Pons (tissue), 1 donor: ENCODE measurements around the gene GIMAP8.

Experiments used
- DNase-seq: peaks from one replicate; pipeline ENCODE4 v3.0.0-alpha.2; 2016; ENCODE audit warnings: low spot score

GIMAP8 gene

DNA sequence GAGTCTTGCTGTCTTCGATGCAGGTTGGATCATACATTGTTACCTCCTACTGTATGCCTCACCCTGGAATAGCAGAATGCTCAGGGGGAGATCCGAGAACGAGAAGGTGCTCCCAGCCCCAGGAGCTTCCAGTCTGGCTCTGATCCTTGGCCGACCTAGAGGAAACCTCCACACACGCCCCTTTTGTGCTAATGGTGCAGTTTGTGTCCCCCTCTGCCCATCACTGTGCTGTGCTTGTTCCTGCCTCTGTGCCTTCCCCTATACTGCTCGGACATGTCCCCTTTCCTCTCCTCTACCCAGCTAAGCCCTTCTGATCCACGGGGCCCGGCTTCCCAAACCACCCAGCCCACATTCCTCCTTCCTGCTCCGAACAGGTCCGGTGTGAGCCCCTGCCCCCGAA, 38.8 kb upstream of the GIMAP8 start:
- DNase-seq = no peak

DNA sequence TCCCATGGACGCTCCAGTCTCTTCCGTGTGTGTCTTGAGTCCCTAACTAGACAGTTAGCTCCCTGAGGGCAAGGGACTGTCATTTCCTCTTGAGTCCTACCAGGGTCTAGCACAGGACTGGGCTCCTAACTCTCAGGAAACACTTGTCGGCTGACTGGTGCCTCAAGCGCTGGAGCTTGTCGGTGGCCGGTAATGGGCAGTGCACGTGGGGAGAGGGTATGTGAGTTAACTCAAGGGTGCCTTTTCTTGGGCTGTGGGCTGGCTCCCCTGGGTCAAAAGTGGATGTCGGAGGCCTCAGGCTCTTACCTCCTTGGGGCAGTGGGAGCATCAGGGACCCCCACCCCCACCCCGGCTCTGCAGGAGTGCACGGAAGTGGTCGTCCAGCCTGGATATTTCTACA, 38.4 kb upstream of the GIMAP8 start:
- DNase-seq = no peak

DNA sequence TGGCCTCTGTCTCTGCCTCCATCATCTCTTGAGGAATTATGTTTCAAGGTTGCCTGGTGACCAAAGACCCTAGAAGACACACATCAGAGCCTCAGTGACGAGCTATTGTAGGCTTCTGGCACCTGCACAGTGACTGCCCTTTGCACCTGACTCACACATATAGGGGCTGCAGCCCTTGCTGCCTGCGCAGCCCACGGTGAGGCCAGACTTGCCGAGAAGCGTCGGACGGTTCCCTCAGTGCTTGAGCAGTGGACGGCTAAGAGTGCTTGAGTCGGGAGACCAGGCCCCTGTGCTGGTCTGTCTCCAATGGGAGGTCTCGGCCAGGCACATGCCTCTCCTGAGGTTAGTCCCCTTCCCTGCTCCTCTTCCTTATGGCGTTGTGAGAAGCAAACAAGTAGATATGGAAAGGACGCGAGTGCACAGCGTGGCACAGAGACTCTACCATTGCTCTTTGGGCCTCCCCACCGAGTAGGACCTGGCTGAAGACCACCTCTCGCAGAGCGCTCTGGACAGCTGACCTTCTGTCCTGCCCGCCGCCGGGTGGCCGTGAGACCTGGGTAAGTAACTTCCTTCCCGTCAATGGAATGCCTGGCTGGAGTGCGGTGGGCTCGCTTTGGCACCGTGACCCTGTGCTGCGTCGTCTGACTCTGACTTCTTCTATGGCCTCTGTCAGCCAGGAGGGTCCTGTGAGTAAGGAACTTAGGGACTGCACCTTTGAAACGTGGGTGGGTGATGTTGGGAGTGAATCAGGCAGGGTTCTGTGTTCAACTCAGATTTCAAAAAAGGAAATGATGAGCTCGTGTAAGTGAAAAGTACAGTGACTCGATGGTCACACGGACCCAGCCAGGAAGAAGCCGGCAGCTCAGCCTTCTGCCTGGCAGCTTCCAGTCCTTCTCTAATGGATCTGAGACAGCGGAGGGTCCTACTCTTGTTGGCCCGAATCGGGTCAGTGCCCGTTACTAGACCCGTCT, 37.6 kb upstream of the GIMAP8 start:
- no peak for DNase-seq

DNA sequence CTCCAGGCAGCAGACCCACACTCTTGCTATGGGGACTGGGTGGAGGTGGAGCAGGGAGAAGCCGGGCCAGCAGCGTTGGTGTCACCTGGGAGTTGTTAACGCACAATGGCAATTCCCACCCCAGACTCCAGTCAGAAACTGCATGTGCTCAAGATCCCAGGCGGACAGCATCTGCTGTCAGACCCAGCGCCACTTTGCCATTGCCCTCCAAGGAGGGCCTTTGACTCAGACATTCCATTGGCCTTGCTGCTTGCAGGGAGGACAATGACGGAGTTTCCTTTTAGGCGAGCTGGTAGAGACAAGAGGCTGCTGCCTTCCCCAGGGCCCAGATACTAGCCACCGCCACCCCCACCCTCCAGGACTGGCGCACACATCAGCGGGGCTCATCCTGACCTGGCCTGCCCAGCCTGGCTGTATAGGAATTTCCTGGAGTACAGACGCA, 36.8 kb upstream of the GIMAP8 start:
- no peak for DNase-seq

DNA sequence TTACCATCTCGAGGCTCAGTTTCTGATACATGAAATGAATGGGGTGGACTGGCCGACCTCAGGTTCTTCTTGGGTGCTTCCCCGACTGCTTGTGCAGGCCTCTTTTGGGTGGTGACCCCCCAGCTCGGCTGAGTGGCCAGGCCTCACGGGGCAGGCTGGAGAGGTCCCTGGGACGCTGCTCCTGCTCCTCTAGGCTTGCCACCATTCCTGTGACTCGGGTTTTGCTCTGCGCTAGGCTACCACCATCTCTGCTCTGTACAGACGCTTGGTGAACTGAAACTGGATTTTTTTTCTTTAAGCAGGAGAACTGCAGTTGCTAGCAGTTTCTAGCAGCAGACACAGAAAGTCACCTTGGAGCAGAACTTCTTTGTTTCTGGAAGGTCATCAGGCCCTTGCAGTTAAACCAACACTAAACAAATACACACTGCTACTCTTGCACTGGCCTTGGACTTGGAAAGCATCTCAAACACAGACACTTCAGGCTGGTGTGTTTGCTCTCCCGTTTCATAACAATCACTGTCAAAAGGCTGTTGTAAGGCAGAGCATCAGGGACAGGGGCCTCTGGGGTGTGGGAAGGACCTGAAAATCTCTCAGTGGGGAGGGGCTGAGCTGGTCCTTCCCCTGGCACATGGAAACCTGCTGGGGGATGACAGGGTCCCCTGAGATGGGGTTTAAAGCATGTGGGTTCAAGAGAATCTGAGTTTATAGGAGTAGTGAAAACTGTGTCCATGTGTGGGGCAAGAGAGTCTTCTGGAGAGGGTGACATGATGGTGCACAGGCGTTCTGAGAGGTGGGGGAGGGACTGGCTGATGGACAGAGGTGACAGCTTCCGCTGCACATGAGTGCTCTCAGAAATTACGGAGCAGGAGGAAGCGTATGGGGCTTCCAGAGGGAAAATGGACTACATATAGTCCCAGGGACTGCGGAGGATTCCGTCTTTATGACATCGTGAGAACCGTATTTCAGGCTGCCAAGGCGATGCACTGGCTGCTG, 35.0 kb upstream of the GIMAP8 start:
- DNase-seq = no peak

DNA sequence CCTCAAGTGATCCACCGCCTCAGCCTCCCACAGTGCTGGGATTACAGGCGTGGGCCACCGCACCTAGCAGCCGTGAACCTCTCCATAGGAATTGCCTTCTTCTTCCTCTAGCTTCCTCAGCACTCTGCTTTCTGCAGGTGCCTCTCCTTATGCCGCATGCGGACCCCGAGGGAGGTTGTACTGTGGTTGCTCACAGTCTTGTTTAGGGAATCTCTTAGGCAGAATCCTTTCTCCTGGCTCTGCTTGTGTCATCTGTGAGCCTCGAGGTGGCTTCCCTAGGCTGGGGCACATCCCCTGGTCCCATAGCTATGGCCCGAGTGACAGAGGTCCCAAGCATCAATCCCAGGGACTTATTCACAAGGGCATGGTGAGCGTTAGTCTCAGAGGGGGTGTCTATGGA, 33.2 kb upstream of the GIMAP8 start:
- DNase-seq = no peak

DNA sequence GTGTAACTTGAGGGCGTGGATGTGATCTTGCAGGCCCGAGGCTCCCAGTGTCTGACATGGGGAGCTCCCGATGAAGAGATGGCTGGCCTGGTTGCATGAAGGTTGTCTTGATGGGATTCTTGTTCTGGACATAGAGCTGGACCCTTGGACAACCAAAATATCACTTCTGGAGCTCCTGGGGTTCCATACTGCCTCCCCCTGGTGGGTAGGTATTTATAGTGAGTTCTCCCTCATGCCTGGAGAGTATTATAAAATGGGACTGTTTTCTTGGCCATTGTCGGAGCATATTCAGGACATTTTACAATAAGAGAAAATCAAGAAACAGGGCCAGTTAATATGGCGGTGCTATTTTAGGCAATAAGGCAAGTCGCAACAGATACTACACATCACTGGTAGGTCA, 32.6 kb upstream of the GIMAP8 start:
- no peak for DNase-seq

DNA sequence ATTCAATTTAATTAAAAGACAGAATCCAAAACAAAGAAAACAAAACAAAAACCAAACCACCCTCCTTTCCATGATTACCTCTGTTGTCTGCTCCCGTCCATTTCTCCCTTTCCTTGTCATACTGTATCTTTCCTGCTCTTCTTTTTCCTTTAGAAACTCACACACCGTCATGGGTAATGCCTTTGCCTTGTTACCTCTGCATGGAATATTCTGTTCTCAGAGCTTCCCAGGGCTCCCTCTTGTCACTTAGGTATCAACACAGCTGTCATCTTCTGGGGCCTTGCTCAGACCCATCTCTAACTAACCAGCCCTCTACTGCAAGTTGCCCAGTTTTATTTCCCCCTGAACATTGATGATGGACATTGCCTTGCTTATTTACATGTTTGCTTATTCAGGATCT, 30.2 kb upstream of the GIMAP8 start:
- no peak for DNase-seq

DNA sequence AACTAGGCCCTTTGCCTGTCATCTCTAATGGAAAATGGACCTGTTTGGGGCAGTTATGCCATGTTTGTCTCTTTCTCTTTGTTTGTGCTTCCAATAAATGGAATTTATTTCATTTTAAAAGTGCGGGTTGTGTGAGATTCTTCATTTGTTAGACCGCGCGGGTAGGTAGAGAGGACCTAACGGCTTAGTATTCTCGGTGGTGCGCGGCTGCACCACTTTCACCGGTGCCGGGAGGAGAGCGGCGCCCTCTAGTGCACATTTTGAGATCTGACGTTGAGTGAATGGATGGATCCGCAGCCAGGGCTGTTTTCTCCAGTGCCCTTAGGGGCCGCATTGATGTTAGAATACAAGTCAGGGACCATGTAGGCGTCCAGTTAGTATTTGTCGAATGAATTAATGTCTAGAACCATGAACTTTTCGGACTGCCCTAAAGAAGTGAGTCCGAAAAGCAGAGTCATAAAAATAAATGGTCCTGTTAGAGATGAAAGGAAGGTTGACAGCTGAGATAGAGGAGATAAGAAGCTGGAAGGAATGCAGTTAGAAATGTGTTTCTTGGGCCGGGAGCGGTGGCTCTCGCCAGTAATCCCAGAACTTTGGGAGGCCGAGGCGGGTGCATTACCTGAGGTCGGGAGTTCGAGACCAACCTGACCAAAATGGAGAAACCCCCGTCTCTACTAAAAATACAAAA, 29.3 kb upstream of the GIMAP8 start:
- peak; percentile 80 for DNase-seq

DNA sequence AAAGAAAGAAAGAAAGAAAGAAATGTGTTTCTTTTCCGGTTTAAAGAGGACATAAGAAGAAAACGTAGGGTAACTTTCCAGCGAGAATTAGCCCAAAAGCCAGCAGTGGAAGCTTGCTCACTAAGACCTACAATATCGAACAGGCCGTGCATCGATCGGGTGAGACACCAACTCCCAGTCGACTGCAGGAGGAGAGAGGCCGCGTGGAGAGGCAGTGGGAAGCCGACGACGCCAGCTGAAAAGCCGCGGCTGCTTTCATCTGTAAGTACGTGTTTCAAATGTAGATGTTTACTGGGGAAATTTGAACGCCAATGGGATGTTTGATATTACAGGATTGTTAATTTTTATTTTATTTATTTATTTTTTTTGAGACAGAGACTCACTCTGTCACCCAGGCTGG, 28.6 kb upstream of the GIMAP8 start:
- no peak for DNase-seq

DNA sequence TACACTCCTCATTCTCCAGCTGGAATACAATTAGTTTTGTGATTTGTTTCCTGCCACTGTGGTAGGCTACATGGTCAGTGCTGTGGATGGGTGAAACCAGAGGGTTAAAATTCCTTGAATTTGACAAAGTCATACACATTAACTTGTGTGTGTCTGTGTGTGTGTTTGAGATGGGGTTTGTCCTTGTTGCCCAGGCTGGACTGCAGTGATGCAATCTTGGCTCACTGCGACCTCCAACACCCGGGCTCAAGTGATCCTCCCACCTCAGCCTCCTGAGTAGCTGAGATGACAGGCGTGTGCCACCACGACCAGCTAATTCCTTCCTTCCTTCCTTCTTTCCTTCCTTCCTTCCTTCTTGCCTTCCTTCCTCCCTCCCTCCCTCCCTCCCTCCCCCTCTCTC, 24.8 kb upstream of the GIMAP8 start:
- no peak for DNase-seq

DNA sequence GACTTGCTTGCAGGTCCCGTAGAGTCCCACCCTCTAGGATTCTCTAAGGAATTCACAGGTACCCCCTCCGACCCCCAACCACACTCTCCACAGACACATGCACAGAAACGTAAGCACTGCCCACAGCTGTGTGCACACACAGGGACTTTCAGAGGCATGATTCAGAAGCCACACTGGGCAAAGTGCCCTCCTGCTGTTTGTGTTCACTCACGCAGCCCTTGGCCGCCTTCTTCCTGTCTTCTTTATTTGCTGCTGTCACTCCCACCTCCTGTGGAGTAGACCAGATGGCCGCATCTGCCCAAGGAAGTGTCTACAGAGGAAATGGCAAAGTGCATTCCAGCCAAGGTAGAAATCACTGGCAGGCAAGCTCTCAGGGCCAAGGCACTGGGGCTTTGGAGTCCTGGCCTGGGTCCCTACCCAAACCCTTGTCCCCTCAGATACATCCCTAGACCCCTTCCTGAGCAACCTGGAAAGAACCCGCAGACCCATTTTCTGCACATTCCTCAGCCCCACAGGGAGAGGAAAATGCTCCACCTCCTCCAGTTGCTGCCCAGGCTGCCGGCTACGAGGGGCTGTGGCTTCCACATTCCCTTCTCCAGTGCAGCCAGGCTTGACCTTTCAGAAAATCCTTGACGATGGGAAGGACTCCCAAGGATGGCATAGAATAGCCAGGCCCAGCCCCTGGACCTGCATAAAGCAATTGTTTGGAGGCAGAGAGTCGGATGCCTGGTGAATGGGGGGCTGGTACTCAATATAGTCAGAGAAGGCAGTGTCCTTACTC, 21.6 kb upstream of the GIMAP8 start:
- DNase-seq = peak; percentile 61

DNA sequence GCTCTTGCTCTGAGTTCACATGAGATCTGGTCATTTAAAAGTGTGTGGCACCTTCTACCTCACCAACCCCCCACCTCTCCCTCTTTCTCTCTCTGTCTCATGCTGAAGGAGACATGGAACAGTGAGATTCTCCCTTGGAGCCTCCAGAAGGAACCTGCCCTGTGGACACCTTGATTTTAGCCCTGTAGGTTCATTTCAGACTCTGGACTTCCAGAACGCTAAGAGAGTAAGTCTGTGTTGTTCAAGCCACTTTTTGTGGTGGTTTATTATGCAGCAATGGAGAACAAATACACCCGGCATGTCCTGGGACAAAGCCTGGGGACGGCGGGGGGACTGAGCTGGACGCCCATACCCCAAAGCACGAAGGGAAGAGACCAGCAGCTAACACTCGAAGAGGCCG, 20.7 kb upstream of the GIMAP8 start:
- DNase-seq = no peak

DNA sequence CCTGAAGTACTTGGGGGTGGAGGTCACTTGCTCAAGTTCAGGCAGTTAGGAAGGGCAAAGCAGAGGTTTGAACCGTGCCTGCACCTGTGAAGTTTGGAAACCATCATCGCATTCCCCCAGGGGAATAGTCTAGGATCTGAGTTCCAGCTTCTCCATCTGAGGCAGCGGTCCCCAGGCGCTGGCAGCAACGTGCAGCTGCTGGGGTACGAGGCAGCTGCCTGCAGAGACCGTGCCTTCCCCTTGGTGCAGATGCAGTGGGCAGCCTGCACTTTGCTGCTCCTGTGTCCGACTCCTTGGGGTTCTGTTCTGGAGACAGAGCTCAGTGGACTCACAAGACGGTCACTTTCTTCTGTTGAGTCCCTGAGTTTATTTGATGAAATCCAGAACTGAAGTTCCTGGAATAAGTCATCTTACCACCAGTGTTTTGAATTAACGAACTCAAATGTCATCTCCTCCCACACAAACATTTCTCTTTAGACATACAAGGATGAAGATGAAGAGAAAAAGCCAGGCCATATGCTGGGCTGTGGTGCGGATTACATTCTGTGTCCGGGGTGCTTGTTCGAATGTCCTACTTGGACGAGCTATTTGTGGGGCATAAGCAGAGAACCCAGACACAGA, 19.9 kb upstream of the GIMAP8 start:
- no peak for DNase-seq

DNA sequence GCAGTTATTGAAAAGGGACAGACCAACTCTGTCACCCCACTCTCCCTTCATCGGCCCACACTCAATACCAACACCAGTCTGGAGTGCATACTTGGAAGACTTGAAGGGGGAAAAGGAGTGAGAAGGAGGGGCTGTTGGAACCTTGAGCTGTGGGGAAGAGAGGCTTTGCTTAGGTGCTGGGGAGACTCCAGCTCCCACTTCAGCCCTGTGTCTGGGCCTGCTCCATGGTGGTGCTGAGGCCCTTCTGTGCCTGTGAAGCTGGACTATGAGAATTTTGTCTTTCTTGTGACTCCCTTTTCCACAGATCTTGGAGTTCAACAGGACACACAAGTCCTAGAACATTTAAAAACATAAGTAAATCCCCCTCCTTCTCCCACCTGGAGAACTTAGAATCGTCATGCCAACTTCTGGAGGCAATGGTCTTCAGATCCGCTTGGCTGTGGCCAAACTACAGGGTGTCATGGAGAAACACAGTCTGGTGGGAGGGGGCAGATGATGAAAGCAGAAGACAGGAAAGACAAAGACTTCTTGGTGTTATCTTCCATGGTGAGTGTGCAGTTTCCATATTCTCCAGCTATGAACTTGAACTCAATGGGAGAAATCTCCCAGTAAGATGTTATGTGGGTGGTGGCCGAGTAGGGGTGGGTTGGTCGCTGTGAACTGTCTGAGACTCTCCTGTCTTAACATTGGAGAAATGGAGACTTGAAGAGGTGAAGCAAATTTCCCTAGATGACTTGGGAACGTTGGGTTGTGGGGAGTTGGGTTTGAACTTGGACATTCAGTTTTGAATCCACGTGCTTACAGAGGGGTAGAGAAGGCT, 18.4 kb upstream of the GIMAP8 start:
- no peak for DNase-seq

DNA sequence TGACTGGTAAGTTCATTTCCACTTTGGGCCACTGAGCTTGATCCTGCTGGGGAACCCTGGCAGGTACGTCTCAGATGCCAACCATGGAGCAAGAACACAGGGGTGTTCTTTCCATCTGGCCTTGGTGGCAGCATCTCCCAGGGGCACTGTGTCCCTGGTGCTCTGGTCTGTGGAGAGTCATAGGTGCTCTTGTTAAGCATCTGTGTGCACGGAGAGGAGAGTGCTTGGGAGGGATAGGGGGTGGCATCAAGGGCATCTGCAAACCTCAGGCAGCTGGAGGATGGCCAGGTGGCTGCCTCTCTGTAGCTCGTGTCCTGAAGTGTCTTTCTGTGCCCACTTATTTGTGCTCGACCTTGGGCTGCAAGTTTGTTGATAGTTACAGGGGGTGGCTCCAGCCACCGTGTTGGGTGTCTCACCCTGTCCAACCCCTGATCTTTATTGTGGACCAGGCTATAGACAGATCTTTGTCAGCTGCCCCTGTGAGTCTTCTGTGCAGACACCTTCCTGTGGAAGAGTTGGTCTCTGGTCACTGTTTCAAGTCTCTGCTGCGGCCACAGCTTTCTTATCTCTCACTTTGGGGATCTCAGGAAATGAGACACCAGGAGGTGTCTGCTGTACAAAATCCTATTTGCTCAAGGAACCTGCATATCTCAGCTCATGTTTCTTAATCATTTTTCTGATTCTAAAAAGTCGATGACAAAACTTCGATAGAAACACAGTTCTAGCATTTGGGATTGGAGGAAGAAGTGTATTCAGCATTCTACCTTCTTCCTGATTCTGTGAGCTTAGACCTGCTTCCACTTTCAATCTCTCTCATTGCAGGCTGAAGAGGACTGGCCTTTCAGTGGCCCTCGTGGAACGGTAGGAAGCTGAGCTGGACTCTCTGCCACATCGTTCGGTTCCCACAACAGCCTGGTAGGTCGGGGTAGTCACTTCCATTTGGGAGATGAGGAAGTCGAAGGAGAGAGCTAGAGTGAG, 17.2 kb upstream of the GIMAP8 start:
- peak; percentile 71 for DNase-seq

DNA sequence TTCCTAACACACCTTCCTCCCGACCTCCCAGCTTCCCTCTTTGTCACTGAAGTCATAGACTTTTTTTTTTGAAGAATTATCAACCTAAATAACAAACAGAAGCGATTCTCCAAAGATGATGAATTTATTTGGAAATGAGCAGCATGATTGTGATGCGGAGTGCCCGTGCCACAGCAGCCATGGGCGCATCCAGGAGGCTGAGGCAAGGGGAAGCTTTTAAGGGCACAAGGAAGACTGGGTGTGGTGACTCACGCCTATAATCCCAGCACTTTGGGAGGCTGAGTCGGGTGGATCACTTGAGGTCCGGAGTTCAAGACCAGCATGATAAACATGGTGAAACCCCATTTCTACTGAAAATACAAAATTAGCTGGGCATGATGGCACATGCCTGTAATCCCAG, 16.2 kb upstream of the GIMAP8 start:
- no peak for DNase-seq

DNA sequence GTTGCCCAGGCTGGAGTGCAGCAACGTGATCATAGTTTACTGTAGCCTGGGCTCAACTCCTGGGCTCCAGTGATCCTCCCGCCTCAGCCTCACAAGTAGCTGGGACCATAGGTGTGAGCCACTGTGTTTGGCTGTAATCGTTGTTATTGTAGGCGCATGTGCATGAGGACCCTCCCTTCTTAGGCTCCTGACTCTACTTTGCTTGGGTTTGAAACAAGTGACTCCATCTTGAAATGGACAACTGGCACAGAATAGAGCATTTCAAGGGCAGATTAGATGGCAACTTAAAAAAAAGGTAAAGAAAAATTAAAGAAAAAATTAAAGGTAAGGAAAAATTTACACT, 15.4 kb upstream of the GIMAP8 start:
- no peak for DNase-seq
